Activated T-cell treated with anti-CD3 and anti-CD28 coated beads for 48 hours (primary cell): ENCODE results near the gene LIME1.

Source experiments
- DNase-seq: peaks from one replicate; pipeline ENCODE4 v3.0.0-alpha.2; 2020; ENCODE audit warnings: low read depth

LIME1 gene, protein sequence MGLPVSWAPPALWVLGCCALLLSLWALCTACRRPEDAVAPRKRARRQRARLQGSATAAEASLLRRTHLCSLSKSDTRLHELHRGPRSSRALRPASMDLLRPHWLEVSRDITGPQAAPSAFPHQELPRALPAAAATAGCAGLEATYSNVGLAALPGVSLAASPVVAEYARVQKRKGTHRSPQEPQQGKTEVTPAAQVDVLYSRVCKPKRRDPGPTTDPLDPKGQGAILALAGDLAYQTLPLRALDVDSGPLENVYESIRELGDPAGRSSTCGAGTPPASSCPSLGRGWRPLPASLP

DNA sequence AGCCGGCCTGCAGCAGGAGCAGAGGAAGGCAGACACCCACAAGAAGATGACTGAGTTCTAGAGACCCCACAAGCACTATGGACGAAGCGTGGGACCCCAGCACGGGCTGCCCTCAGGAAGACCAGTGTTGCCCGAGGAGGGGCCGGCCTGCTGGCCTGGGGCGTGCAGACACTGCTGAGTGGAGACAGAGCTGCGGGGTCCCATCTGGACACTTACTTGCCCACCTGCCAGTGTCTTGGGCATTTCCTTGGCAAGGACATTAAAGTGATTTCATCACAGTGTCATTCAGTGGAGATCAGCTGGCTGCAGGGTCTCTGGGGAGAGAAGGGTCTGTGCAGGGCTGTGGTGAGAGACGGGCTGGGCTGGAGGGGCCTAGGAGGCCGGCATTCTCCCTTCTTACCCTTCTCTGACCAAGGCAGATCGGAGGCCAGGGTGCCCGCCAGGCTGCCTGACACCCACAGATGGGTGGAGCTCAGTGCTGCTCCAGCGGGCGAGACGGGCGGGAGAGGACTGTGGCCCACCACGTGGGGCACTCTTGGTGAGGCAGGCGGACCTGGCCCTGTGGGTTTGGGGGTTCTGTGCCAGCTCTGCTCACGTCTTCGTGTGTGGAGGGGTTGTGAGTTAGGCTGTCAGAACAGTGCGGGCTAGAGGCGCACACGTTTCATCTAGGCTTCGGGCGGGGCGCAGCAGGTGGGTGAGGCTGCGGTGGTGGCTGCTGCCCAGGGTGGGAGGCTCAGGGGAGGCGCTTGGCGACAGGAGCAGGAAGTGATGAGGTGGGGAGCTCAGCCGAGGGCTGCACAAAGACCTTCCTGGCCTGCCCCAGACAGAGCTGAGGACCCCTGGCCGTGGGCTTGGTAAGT lies at the start of gene LIME1:
Gene LIME1 (plus strand): TSS at position 806 of the 860 bp plus-strand sequence. CDS start 886 bp downstream, outside the sequence.
- DNase-seq: peak; percentile 57

DNA sequence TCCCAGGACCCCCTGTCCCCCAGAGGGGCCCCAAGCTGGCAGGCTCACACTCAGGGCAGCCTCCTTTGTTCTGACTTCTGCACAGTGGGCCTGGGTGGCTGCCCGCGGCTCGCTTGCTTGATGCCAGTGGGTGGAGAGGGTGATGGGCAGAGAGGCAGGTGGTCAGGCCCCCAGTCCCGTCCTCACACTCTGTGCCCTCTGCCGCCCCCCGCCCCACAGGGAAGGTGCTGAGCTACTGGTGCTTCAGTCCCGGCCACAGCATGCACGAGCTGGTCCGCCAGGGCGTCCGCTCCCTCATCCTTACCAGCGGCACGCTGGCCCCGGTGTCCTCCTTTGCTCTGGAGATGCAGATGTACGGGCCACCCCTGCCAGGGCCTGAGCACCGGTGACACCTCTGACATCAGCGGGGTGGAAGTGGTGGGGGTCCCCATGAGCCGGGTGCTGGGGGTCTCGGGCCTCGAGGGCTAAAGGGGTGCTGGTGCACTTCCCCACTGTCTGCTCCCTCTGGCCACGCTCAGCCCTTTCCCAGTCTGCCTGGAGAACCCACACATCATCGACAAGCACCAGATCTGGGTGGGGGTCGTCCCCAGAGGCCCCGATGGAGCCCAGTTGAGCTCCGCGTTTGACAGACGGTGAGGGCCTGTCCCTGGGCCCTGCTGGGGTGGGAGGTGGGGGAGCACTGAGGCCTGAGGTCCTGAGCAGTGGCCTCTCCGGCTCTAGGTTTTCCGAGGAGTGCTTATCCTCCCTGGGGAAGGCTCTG lies 48.9 kb upstream of the LIME1 start:
- DNase-seq: no peak

DNA sequence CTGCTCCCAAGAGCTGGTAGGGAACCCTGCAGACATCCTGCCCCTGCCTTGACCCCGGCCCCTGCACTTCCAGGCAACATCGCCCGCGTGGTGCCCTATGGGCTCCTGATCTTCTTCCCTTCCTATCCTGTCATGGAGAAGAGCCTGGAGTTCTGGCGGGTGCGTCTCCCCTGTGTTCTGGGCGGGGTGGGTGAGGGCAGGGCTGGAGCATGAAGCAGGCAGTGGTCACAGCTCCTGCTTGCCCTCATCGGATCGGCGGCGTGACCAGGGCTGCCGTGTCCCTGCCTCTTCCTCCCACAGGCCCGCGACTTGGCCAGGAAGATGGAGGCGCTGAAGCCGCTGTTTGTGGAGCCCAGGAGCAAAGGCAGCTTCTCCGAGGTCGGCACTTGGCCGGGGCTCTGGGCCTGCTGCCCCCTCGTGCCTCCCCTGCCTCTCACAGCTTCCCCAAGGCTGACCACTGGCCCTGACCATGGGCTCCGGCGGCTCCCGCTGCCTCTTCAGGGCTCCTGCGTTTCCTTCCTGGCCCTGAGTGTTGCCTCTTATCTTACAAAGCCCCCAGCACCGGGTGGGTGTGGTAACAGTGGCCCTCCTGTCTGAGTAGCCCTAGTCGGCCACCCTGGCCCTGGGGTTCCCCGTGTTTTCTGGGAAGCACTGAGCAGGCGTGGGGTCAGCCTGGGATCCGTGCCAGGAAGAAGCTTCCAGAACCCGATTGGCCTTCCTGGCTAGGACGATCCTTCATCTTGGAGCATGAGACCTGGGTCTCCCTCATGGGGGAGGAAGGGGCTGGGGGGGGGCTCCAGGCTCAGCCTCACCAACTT lies 48.0 kb upstream of the LIME1 start:
- DNase-seq: no peak

DNA sequence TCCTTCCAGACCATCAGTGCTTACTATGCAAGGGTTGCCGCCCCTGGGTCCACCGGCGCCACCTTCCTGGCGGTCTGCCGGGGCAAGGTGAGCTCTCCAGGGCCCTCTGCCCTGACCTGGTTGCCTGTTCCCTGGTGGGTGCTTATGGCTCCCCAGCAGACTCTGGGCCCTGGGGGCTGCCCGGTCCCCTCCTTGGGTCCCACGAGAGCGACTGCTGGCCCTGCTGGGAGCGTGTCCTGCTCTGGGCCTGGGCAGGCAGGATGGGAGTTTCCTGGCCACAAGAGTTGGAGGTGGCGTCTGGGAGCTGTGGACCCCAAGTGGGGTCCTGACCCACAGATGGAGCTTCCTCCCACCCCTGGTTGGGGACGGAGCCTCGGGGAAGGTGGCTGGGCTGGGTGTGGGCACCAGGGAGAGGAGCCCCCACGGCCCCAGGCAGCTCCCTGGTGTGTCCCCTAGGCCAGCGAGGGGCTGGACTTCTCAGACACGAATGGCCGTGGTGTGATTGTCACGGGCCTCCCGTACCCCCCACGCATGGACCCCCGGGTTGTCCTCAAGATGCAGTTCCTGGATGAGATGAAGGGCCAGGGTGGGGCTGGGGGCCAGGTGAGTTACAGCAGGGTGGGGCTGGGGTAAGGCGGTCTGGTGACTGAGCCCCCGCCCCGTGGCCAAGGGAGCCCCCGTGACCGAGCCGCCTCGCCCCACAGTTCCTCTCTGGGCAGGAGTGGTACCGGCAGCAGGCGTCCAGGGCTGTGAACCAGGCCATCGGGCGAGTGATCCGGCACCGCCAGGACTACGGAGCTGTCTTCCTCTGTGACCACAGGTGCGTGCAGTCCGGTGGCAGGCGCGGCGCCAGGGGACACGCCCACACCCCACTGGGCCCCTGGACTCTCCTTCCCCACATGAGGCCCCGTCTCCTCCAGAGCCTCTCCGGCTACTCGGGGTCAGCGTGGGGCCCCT lies 47.1 kb upstream of the LIME1 start:
- DNase-seq: no peak

DNA sequence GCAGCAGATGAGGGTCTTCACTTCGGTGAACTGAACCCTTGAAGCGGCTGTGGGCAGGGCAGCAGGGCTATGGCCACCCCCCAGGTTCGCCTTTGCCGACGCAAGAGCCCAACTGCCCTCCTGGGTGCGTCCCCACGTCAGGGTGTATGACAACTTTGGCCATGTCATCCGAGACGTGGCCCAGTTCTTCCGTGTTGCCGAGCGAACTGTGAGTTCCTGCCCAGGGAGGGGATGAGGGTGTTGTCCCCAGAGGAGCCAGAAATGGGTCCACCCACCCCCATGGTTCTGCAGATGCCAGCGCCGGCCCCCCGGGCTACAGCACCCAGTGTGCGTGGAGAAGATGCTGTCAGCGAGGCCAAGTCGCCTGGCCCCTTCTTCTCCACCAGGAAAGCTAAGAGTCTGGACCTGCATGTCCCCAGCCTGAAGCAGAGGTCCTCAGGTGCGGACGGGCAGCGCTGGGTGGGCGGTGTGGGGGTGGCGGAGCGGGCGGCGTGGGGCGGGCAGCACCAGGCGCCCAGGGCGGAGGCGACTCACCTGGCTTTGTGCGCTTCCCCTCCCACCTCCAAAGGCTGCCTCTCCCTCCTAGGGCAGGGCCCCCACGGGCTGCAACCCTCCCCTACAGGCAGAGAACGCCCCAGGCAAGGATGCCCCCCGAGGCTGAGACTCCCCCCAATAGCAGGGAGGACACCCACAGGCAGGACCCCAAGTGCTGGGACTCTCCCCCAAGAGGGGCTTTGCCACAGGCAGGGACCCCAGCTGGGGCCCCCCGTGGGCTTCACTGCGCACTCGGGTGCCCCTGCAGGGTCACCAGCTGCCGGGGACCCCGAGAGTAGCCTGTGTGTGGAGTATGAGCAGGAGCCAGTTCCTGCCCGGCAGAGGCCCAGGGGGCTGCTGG lies 46.2 kb upstream of the LIME1 start:
- DNase-seq: no peak

DNA sequence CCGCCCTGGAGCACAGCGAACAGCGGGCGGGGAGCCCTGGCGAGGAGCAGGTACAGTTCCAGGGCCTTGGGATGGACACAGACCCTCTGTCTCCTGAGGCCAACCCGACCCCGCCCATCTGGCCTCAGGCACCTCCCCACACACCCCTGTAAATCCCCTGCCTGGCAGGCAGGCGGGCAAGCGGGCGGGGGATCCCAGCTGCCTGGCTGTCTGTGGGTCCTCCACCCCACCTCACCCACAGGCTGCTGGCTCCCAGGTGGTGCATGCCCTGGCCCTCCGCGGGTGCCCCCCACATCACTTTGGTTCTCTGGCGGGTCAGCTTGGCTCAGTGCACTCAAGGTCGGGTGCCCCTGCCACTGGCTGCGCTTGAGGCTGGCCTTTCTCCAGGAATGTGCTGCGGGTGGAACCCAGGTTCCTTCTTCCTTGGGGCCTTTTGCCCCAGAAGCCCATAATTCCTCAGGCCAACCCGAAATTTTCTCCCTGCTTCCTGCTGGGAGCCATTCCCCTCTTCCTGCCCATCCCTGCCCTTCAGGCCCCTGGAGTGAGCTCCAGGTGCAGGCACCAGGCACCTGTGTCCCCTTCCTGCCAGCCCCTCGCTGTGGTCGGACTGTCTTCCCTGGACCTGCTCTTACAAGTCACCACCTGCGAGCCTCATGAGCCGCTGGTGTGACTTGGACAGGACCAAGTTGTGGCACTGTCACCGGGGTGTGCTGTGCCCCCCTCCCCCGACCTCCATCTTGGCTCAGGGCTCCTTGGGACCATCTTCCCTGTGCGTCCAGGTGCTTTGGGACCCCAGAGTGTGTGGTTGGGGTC lies 45.4 kb upstream of the LIME1 start:
- DNase-seq: no peak

DNA sequence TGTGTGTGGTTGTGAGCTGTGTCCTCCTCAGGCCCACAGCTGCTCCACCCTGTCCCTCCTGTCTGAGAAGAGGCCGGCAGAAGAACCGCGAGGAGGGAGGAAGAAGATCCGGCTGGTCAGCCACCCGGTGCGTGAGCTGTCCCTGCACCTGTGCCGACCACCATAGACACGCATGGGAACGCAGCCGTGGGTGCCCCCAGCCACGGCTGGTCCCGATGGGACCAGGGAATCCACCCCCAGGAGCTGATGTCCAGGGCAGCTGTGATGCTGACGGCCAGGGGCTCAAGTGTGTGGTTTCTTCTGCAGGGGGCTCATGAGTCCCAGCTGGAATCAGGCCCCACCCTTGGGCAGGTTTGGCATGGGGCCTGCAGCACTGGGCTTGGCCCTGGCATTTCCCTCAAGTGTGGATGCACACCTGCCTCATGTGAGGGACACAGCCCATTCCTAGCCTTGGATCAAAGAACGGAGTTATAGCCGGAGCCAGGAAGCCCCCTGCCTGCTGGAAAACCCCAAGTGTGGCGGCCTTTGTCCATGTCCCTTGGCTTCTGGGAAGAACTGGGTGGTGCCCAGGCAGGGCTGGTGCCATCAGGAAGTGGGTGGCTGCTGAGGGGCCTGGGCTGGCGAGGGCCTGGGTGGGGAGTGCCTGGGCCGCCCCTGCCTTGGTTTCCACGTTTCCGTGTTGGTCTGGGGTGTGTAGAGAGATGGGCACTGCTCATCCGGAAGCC lies 44.6 kb upstream of the LIME1 start:
- DNase-seq: no peak

DNA sequence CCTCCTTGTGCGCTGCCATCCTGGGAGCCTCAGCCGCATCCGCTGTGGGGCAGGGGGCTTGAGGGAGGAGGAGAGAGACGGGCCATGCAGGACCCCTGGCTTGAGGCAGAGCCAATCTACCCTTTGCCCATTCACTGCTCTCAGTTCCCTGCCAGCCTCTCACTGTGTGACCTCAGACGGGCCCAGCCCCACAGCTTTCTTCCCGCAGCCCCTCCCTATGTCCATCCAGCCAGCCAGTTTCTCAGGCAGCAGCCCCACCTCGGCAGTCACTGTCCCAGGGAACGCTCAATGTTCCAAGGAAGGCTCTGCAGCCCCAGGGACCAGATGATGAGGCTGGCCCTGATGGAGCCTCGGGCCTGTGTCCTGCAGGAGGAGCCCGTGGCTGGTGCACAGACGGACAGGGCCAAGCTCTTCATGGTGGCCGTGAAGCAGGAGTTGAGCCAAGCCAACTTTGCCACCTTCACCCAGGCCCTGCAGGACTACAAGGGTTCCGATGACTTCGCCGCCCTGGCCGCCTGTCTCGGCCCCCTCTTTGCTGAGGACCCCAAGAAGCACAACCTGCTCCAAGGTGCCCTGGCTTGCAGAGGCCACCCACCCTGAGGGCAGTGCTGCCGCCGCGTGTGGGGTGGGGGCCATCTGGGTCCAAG lies 43.9 kb upstream of the LIME1 start:
- DNase-seq: no peak

DNA sequence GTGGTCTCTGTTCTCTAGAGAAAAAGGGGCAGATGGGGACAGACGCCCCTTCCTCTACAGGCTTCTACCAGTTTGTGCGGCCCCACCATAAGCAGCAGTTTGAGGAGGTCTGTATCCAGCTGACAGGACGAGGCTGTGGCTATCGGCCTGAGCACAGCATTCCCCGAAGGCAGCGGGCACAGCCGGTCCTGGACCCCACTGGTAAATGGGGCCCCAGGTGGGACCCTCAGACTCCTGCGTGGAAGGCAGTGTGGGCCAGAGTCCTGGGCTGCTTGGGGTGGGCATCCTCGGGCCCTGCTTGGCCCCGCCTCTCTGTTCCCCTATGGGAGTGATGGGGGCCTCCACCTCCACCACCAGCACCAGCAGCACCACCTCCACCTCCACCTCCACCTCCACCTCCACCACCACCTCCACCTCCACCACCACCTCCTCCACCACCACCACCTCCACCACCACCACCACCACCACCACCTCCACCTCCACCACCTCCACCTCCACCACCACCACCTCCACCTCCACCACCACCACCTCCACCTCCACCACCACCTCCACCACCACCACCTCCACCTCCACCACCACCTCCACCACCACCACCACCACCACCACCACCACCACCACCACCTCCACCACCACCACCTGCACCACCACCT lies 43.3 kb upstream of the LIME1 start:
- DNase-seq: no peak

DNA sequence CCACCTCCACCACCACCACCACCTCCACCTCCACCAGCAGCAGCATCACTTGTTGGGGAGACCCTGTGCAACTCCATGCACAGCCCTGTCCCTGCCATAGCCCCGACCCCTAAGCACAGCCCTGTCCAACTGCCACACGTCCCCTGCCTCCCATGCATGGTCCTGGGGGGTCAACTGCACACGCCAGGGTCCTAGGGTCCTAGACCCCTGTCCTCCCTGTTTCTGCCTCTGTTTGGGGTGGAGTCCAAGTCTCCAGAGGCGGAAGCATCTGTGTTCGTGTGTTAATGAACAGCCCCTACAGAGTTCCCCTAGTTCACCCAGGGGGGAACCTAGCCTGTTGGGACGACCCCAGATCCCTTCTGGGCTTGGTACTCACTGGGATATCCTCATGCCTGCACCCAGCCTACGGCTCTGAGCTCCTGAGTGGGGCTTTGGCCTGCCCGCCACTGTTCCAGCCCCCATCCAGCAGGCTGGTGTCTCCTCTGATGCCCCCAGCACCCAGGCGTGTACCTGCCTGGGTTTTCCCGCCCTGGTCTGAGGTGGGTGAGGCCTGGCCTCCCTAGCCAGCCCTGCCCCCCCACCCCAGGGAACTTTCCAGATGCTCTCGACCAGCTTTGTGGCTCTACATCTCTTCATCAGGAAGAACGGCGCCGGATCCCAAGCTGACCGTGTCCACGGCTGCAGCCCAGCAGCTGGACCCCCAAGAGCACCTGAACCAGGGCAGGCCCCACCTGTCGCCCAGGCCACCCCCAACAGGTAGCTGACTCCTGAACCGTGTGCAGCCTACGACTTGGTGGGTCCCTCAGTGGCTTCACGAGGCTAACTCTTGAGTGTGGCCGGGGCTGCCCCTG lies 42.5 kb upstream of the LIME1 start:
- DNase-seq: no peak

DNA sequence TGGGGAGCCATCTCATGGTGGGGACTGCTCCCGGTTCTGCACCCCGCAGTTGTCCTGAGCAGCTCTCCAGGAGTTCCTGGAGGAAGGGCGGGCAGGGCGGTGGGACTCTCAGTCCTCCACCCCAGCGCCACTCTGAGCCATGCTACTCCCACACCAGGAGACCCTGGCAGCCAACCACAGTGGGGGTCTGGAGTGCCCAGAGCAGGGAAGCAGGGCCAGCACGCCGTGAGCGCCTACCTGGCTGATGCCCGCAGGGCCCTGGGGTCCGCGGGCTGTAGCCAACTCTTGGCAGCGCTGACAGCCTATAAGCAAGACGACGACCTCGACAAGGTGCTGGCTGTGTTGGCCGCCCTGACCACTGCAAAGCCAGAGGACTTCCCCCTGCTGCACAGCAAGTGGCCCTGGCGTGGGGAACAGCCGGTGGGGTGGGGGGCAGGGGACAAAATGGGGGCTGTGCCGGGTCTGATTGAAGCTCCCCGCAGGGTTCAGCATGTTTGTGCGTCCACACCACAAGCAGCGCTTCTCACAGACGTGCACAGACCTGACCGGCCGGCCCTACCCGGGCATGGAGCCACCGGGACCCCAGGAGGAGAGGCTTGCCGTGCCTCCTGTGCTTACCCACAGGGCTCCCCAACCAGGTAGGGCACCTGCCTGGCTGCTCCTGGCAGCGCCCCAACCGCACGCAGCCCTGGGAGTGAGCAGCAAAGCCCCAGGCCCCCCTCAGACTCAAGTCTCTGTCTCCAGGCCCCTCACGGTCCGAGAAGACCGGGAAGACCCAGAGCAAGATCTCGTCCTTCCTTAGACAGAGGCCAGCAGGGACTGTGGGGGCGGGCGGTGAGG lies 41.7 kb upstream of the LIME1 start:
- no peak for DNase-seq

DNA sequence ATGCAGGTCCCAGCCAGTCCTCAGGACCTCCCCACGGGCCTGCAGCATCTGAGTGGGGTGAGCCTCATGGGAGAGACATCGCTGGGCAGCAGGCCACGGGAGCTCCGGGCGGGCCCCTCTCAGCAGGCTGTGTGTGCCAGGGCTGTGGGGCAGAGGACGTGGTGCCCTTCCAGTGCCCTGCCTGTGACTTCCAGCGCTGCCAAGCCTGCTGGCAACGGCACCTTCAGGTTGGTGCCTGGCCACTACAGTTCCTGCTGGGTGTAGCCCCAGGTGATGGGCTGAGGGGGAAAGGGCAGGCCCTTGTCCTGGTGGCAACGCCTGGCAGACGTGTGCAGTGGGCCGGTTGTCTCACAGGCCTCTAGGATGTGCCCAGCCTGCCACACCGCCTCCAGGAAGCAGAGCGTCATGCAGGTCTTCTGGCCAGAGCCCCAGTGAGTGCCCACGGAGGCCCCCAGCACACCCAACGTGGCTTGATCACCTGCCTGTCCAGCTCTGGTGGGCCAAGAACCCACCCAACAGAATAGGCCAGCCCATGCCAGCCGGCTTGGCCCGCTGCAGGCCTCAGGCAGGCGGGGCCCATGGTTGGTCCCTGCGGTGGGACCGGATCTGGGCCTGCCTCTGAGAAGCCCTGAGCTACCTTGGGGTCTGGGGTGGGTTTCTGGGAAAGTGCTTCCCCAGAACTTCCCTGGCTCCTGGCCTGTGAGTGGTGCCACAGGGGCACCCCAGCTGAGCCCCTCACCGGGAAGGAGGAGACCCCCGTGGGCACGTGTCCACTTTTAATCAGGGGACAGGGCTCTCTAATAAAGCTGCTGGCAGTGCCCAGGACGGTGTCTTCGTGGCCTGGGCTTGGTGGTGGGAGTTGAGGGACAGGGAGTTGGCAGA lies 40.8 kb upstream of the LIME1 start:
- DNase-seq: no peak

DNA sequence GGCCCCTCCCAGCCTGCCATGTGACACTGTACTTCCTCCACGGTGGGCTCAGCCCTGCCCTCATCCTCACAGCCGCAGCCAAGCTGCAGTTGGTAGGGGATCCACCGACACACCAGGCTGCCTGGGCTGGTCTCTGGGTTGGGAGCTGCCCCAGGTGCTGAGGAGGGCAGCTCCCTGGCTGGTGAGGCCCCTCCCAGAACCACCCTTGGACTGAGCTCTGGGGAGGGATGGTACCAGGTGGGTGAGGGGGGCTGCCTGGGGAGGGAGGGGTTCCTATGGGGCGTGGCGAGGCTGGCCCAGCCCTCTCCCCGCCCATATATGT lies 40.2 kb upstream of the LIME1 start:
- DNase-seq: no peak
